HG03342 (cell line): ENCODE measurements around the gene TMEM132D.

Experiments
- ATAC-seq: cut with Tn5 transposase; IDR thresholded peaks from one replicate; pipeline ENCODE4 v1.9.1; 2021; ENCODE audit warnings: mild to moderate bottlenecking, moderate library complexity; ENCODE audit not compliant: unreplicated experiment

Gene TMEM132D

GRCh38 chr12:129750421-129750820 is 153.4 kb downstream of the TMEM132D start:
- no peak for ATAC-seq

- no peak for ATAC-seq
Measured at GRCh38 chr12:129746318-129746717, 157.5 kb downstream of the TMEM132D start.

- no peak for ATAC-seq
Measured at GRCh38 chr12:129729170-129729569, 174.7 kb downstream of the TMEM132D start.

- ATAC-seq, result no peak
Measured at GRCh38 chr12:129727100-129727499, 176.7 kb downstream of the TMEM132D start.

- no peak for ATAC-seq
Measured at GRCh38 chr12:129723260-129723659, 180.6 kb downstream of the TMEM132D start.

GRCh38 chr12:129720618-129721017 is 183.2 kb downstream of the TMEM132D start:
- no peak for ATAC-seq

GRCh38 chr12:129719416-129719815 is 184.4 kb downstream of the TMEM132D start:
- no peak for ATAC-seq

- no peak for ATAC-seq
Measured at GRCh38 chr12:129717438-129717837, 186.4 kb downstream of the TMEM132D start.

GRCh38 chr12:129716825-129717224 is 187.0 kb downstream of the TMEM132D start:
- no peak for ATAC-seq

GRCh38 chr12:129706716-129707115 is 197.1 kb downstream of the TMEM132D start:
- ATAC-seq, result no peak

- ATAC-seq, result no peak
Measured at GRCh38 chr12:129704232-129704830, 199.5 kb downstream of the TMEM132D start.

- ATAC-seq, result no peak
Measured at GRCh38 chr12:129701631-129702101, 202.2 kb downstream of the TMEM132D start.

GRCh38 chr12:129700036-129700435 is 203.8 kb downstream of the TMEM132D start:
- ATAC-seq, result no peak

GRCh38 chr12:129696926-129697325 is 206.9 kb downstream of the TMEM132D start:
- ATAC-seq, result no peak

GRCh38 chr12:129696405-129696804 is 207.4 kb downstream of the TMEM132D start:
- ATAC-seq, result no peak

- ATAC-seq, result no peak
Measured at GRCh38 chr12:129693731-129694130, 210.1 kb downstream of the TMEM132D start.

- ATAC-seq, result no peak
Measured at GRCh38 chr12:129687731-129688130, 216.1 kb downstream of the TMEM132D start.

GRCh38 chr12:129681830-129682229 is 222.0 kb downstream of the TMEM132D start:
- ATAC-seq, result no peak

GRCh38 chr12:129681151-129681550 is 222.7 kb downstream of the TMEM132D start:
- no peak for ATAC-seq

- ATAC-seq, result no peak
Measured at GRCh38 chr12:129676411-129676810, 227.4 kb downstream of the TMEM132D start.

- no peak for ATAC-seq
Measured at GRCh38 chr12:129675947-129676346, 227.9 kb downstream of the TMEM132D start.

GRCh38 chr12:129675496-129675895 is 228.3 kb downstream of the TMEM132D start:
- no peak for ATAC-seq

GRCh38 chr12:129673806-129674205 is 230.0 kb downstream of the TMEM132D start:
- ATAC-seq, result no peak
